IPS-18a (cell line): ENCODE results near the gene UCK1.

Source experiments
- H3K27ac ChIP-seq: one replicate; pipeline ENCODE4 v1.5.1; 2013; ENCODE audit warnings: low read length
- H3K27me3 ChIP-seq: one replicate; pipeline ENCODE4 v1.6.1; 2013; ENCODE audit warnings: mild to moderate bottlenecking, low read length; ENCODE audit not compliant: control insufficient read depth, insufficient read depth
- H3K36me3 ChIP-seq: one replicate; pipeline ENCODE4 v1.6.1; 2013; ENCODE audit warnings: low read depth, low read length; ENCODE audit not compliant: control insufficient read depth
- H3K4me1 ChIP-seq: one replicate; pipeline ENCODE4 v1.6.1; 2013; ENCODE audit warnings: low read depth, low read length; ENCODE audit not compliant: control insufficient read depth
- H3K4me3 ChIP-seq: one replicate; pipeline ENCODE4 v1.5.1; 2013; ENCODE audit warnings: low read length
- H3K9ac ChIP-seq: one replicate; pipeline ENCODE4 v1.6.1; 2013; ENCODE audit warnings: mild to moderate bottlenecking, low read length, moderate library complexity
- H3K9me3 ChIP-seq: one replicate; pipeline ENCODE4 v1.6.1; 2013; ENCODE audit warnings: low read depth, low read length; ENCODE audit not compliant: control insufficient read depth

Gene UCK1

GRCh38 chr9:131528886-131529505 lies 2.1 kb downstream of the UCK1 start:
- Histone ChIP-seq H3K36me3 (peaks cover 47% of the 10 kb centered on the region), H3K4me1 (peaks cover 4% of the 10 kb centered on the region)

GRCh38 chr9:131528186-131528585 lies 2.9 kb downstream of the UCK1 start:
- Histone ChIP-seq H3K27me3 (no peaks in the 10 kb centered on the region), H3K27ac (no peak overlapping the region), H3K9me3 (no peaks in the 10 kb centered on the region), H3K9ac (no peak overlapping the region), H3K4me1 (peaks cover 4% of the 10 kb centered on the region), H3K4me3 (no peak overlapping the region), H3K36me3 (peaks cover 50% of the 10 kb centered on the region)

More at GRCh38 chr9:131528886-131529505, 2.1 kb downstream of the UCK1 start:
- Histone ChIP-seq H3K9me3 (no peaks in the 10 kb centered on the region), H3K4me3 (no peak overlapping the region), H3K27me3 (no peaks in the 10 kb centered on the region), H3K27ac (no peak overlapping the region), H3K9ac (no peak overlapping the region)

DNA sequence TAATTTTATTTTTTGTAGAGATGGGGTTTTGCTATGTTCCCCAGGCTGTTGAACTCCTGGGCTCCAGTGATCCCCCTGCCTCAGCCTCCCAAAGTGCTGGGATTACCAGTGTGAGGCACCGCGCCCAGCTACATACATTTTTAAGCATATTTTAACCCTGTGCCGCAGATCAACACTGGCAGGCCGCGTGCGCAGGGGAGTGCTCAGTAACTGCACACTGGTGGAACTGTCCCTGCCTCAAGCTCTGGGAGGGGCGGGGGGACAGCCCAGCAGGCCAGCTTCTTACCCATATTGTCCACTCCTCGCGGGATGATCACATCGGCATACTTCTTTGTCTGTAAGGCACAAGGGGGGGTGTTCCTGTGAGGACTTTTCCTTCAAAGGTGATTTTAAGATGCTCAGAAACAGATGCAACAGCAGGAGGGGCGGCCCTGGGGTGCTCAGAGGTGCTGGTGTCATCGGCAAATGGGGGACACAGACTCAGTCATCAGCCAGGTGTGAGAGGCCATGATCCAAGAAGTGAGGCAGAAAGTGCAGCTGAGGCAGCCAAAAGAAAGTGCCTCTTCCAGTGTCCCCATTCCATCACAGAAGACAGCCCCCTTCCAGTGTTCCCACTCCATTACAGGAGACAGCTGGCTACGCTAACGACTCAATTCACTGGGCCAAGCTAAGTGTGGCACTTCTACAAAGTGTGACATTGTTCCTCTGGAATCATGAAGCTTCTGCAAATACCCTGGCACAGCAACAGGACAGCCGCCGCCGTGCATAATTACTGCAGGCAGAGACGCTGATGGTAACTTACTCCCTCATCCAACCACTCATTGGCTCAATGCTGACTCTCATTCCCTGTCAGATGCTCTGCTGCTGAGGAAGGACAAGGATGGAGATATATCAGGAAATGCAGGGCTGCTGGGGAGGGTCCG lies 5.2 kb downstream of the UCK1 start:
- peaks cover 59% of the 10 kb centered on the region for H3K36me3 ChIP-seq
- peaks cover 4% of the 10 kb centered on the region for H3K4me1 ChIP-seq
- H3K9ac ChIP-seq: no peak overlapping the region
- H3K27ac ChIP-seq: no peak overlapping the region
- H3K27me3 ChIP-seq: no peaks in the 10 kb centered on the region
- H3K4me3 ChIP-seq: no peak overlapping the region
- no peaks in the 10 kb centered on the region for H3K9me3 ChIP-seq

DNA sequence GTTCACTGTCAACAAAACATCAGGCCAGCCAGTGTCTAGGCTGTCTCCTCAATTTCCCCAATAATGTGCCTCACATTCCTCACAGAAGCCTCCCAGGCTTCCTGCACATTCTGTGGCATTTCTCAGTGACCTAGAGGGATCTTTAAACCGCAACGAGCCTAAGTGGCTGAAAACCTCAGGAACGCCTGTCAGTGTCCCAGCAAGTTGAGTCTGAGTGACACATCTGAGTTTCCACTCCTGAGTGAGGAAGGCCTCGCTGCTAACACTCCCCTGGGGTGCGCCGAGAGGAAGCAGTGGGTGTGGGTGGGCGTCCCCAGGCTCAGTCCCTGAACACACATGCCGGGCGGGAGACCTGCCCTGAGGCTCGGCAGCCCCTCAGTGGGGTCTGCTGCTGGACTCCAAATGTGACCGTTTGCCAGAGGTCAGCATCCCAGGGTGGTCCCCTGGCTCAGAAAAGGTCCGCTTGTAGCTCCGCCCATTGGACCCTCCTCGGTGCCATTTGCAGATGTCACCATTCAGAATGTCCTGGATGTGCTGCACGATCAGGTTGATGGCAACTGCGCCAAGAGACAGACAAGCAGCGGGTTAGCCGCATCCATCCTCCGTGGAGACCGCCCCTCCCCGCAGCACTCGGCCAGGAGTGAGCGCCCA lies 6.3 kb downstream of the UCK1 start:
- Histone ChIP-seq H3K27me3 (no peaks in the 10 kb centered on the region), H3K9ac (no peak overlapping the region), H3K27ac (no peak overlapping the region), H3K9me3 (no peaks in the 10 kb centered on the region), H3K4me1 (no peaks in the 10 kb centered on the region), H3K4me3 (no peak overlapping the region), H3K36me3 (peaks cover 66% of the 10 kb centered on the region)

DNA sequence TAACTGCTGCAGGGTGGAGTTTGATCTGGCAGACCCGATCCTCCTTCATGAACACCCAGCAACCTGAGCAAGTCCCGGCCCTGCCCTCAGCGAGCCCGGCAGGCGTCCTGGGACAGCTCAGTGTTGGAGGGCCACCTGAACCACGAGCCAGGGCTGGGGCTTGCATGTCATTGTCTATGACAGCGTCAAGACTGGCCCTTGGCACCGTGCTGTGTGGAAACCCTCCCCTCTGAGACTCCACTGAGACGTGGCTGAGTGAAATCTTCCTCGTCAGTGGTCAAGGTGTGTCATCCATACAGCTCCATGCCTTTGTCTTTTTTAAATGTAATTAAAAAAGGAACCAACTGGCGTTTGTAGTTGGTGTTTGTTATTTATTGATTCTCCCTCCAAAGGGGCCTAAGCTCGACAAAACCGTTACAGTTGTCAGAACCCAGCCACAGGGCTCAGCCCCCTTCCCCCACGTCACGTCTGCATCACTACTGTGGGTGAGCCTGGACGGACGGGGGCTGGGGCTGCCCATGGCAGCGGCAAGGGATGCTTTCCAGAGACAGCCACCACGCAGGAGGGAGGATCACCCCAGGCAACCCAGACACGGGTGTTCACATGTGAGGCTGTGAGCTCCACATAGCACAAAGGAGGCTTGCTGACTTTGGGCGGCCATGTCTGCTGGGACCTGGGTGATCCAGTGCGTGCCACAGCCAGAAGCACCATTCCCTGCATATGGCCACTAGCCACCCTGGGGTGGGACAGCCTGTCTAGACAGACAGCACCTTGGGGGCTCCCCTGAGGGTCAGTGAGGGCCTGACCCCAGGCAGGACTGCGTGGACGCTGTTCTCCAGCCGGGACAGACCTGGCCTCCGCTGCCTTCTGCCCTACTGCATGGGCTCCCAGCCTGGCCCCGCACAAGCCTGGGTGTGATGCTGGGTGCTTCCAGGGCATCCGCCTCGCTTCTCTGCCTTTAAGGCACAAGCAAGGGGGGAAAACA lies 7.3 kb downstream of the UCK1 start:
- no peaks in the 10 kb centered on the region for H3K4me1 ChIP-seq
- no peak overlapping the region for H3K27ac ChIP-seq
- no peak overlapping the region for H3K4me3 ChIP-seq
- H3K36me3 ChIP-seq: peaks cover 67% of the 10 kb centered on the region
- no peaks in the 10 kb centered on the region for H3K27me3 ChIP-seq
- H3K9ac ChIP-seq: no peak overlapping the region
- H3K9me3 ChIP-seq: no peaks in the 10 kb centered on the region

GRCh38 chr9:131523086-131523388 lies 8.0 kb downstream of the UCK1 start:
- no peak overlapping the region for H3K9ac ChIP-seq
- H3K4me3 ChIP-seq: no peak overlapping the region
- peaks cover 67% of the 10 kb centered on the region for H3K36me3 ChIP-seq
- H3K27me3 ChIP-seq: no peaks in the 10 kb centered on the region
- no peak overlapping the region for H3K27ac ChIP-seq
- no peaks in the 10 kb centered on the region for H3K9me3 ChIP-seq
- H3K4me1 ChIP-seq: no peaks in the 10 kb centered on the region

GRCh38 chr9:131522257-131523085 lies 8.6 kb downstream of the UCK1 start:
- H3K27me3 ChIP-seq: no peaks in the 10 kb centered on the region
- no peaks in the 10 kb centered on the region for H3K9me3 ChIP-seq
- no peak overlapping the region for H3K4me3 ChIP-seq
- H3K27ac ChIP-seq: no peak overlapping the region
- no peaks in the 10 kb centered on the region for H3K4me1 ChIP-seq
- no peak overlapping the region for H3K9ac ChIP-seq
- peaks cover 68% of the 10 kb centered on the region for H3K36me3 ChIP-seq

- no peak overlapping the region for H3K9ac ChIP-seq
- H3K27me3 ChIP-seq: no peaks in the 10 kb centered on the region
- no peaks in the 10 kb centered on the region for H3K9me3 ChIP-seq
- H3K4me3 ChIP-seq: no peak overlapping the region
- no peak overlapping the region for H3K27ac ChIP-seq
- peaks cover 67% of the 10 kb centered on the region for H3K36me3 ChIP-seq
- no peaks in the 10 kb centered on the region for H3K4me1 ChIP-seq
Observed at GRCh38 chr9:131521822-131522221, 9.2 kb downstream of the UCK1 start.

- Histone ChIP-seq H3K27ac (no peak overlapping the region), H3K27me3 (no peaks in the 10 kb centered on the region), H3K4me3 (no peak overlapping the region), H3K36me3 (peaks cover 69% of the 10 kb centered on the region), H3K9me3 (no peaks in the 10 kb centered on the region), H3K4me1 (no peaks in the 10 kb centered on the region), H3K9ac (no peak overlapping the region)
Observed at GRCh38 chr9:131521203-131521602, 9.9 kb downstream of the UCK1 start.

DNA sequence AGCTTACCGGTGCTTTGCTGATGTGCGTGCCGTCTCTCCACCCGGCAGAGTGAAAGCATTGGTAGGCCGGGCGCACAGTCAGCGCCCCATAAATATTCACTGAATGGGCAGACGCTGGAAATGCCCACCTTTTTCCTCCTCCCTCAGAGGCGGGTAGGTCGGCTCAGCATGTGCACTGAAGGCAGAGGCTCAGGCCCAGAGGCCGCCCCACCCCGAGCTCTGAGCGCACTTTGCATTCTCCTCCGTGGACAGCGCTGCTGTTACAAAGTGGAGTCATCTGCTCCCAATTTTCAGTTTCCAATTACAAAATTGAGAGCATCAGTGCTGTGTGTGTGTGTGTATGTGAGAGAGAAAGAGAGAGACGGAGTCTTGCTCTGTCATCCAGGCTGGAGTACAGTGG lies 10.6 kb downstream of the UCK1 start:
- no peaks in the 10 kb centered on the region for H3K4me1 ChIP-seq
- H3K27me3 ChIP-seq: no peaks in the 10 kb centered on the region
- peaks cover 69% of the 10 kb centered on the region for H3K36me3 ChIP-seq
- H3K9me3 ChIP-seq: no peaks in the 10 kb centered on the region
- no peak overlapping the region for H3K4me3 ChIP-seq
- H3K27ac ChIP-seq: no peak overlapping the region
- no peak overlapping the region for H3K9ac ChIP-seq
